ENCODE data around the gene CORO2A.

Gene CORO2A

GRCh38 chr9:98136489-98136888 lies 55.9 kb downstream of the CORO2A start:
- no peaks in the 10 kb centered on the region for H3K9me3 ChIP-seq (ENCODE audit: control insufficient read depth, insufficient read depth, low read depth, low read length)
- no peak overlapping the region for H3K4me3 ChIP-seq (ENCODE audit: low read depth, low read length)
- H3K4me1 ChIP-seq (ENCODE audit: control insufficient read depth, insufficient read depth, low read length) = no peaks in the 10 kb centered on the region
- no peak for TF ChIP-seq ZSCAN18 (tag by site-specific recombination; IDR thresholded peaks at IDR 0.05)
- TF ChIP-seq ZNF677 (tag by site-specific recombination; IDR thresholded peaks at IDR 0.05) = no peak
- no peak overlapping the region for H3K27ac ChIP-seq (ENCODE audit: extremely low read depth, low read depth, low read length)
- ChIA-PET CTCF (interaction anchor here (1.2 kb wide), 1 partner anchor 18 kb away, joined by 3 read pairs; the partner anchor contains the start of gene TRIM14), POLR2A (no interaction called here)
- H3K36me3 ChIP-seq (ENCODE audit: control insufficient read depth in 2 of 2, insufficient read depth in 1 of 2, low read length in 2 of 2) = peaks cover 0 to 3% of the 10 kb centered on the region in 2 experiments; a peak in 1 of 3 replicates

GRCh38 chr9:98135938-98136337 lies 56.5 kb downstream of the CORO2A start:
- Histone ChIP-seq H3K4me3 (ENCODE audit: low read depth, low read length) (no peak overlapping the region), H3K27ac (ENCODE audit: extremely low read depth, low read depth, low read length) (no peak overlapping the region), H3K9me3 (ENCODE audit: control insufficient read depth, insufficient read depth, low read depth, low read length) (no peaks in the 10 kb centered on the region), H3K36me3 (ENCODE audit: control insufficient read depth in 2 of 2, insufficient read depth in 1 of 2, low read length in 2 of 2) (peaks cover 0 to 3% of the 10 kb centered on the region in 2 experiments; a peak in 1 of 3 replicates), H3K4me1 (ENCODE audit: control insufficient read depth, insufficient read depth, low read length) (no peaks in the 10 kb centered on the region)
- ChIA-PET CTCF (no interaction called here), POLR2A (no interaction called here)
- TF ChIP-seq ZNF302 (tag by site-specific recombination; IDR thresholded peaks at IDR 0.05; ENCODE audit: low read depth) = no peak
- TF ChIP-seq ZNF654 (tag by site-specific recombination; IDR thresholded peaks at IDR 0.05; ENCODE audit: low read depth) = no peak
- TF ChIP-seq ZNF510 (tag by site-specific recombination; IDR thresholded peaks at IDR 0.05; ENCODE audit: insufficient replicate concordance) = no peak
- no peak for TF ChIP-seq ZNF239 (tag by site-specific recombination; IDR thresholded peaks at IDR 0.05)
- no peak for TF ChIP-seq ZSCAN4 (tag by site-specific recombination; IDR thresholded peaks at IDR 0.05)
- no peak for TF ChIP-seq BCL11A (tag by site-specific recombination; IDR thresholded peaks at IDR 0.05; ENCODE audit: low read depth)
- TF ChIP-seq ZNF146 (tag by site-specific recombination; IDR thresholded peaks at IDR 0.05) = no peak
- TF ChIP-seq ZNF560 (tag by site-specific recombination; IDR thresholded peaks at IDR 0.05; ENCODE audit: borderline replicate concordance) = no peak
- no peak for TF ChIP-seq ZSCAN16 (tag by site-specific recombination; IDR thresholded peaks at IDR 0.05)

- no peak for TF ChIP-seq MZF1 (tag by site-specific recombination; IDR thresholded peaks at IDR 0.05; ENCODE audit: borderline replicate concordance)
- TF ChIP-seq ZNF341 (tag by site-specific recombination; IDR thresholded peaks at IDR 0.05; ENCODE audit: low read depth) = no peak
- TF ChIP-seq ZNF654 (tag by site-specific recombination; IDR thresholded peaks at IDR 0.05; ENCODE audit: low read depth) = no peak
- no peak for TF ChIP-seq ZNF121 (tag by site-specific recombination; IDR thresholded peaks at IDR 0.05)
- TF ChIP-seq HOXA7 (CRISPR knock-in tag; IDR thresholded peaks at IDR 0.05; ENCODE audit: borderline replicate concordance) = no peak
- H3K4me1 ChIP-seq (ENCODE audit: control insufficient read depth, insufficient read depth, low read length) = no peaks in the 10 kb centered on the region
- peaks cover 0 to 3% of the 10 kb centered on the region in 2 experiments; a peak in 1 of 3 replicates for H3K36me3 ChIP-seq (ENCODE audit: control insufficient read depth in 2 of 2, insufficient read depth in 1 of 2, low read length in 2 of 2)
- CTCF ChIA-PET = no interaction called here
- no peak overlapping the region for H3K4me3 ChIP-seq (ENCODE audit: low read depth, low read length)
- H3K27ac ChIP-seq (ENCODE audit: extremely low read depth, low read depth, low read length) = no peak overlapping the region
- POLR2A ChIA-PET = no interaction called here
- no peaks in the 10 kb centered on the region for H3K9me3 ChIP-seq (ENCODE audit: control insufficient read depth, insufficient read depth, low read depth, low read length)
Observed at GRCh38 chr9:98135558-98135934, 56.9 kb downstream of the CORO2A start.

- H3K27ac ChIP-seq (ENCODE audit: extremely low read depth, low read depth, low read length) = no peak overlapping the region
- ChIA-PET CTCF (no interaction called here), POLR2A (no interaction called here)
- peaks cover 0 to 3% of the 10 kb centered on the region in 2 experiments; a peak in 1 of 3 replicates for H3K36me3 ChIP-seq (ENCODE audit: control insufficient read depth in 2 of 2, insufficient read depth in 1 of 2, low read length in 2 of 2)
- H3K4me1 ChIP-seq (ENCODE audit: control insufficient read depth, insufficient read depth, low read length) = no peaks in the 10 kb centered on the region
- H3K9me3 ChIP-seq (ENCODE audit: control insufficient read depth, insufficient read depth, low read depth, low read length) = no peaks in the 10 kb centered on the region
- H3K4me3 ChIP-seq (ENCODE audit: low read depth, low read length) = no peak overlapping the region
- TF ChIP-seq ZBTB20 (tag by site-specific recombination; IDR thresholded peaks at IDR 0.05) (no peak), ZNF175 (tag by site-specific recombination; IDR thresholded peaks at IDR 0.05) (no peak), ZNF837 (tag by site-specific recombination; IDR thresholded peaks at IDR 0.05) (no peak), ZBTB6 (tag by site-specific recombination; IDR thresholded peaks at IDR 0.05) (no peak), KLF16 (tag by site-specific recombination; IDR thresholded peaks at IDR 0.05) (no peak), ZFHX2 (tag by site-specific recombination; conservative IDR thresholded peaks at IDR 0.05) (no peak), ZNF704 (tag by site-specific recombination; IDR thresholded peaks at IDR 0.05) (no peak)
Observed at GRCh38 chr9:98134702-98135557, 57.5 kb downstream of the CORO2A start.
